PC-9 (cell line): ENCODE measurements around the gene PGBD5.

ENCODE experiments used
- CTCF ChIP-seq: fragments of 200-600 bp; sonication (generic); conservative IDR thresholded peaks from 2 replicates; pipeline ENCODE4 v1.6.1; 2017; ENCODE audit warnings: mixed run types, antibody characterized with exemption, mild to moderate bottlenecking, moderate library complexity
- EZH2 ChIP-seq: fragments of 200-600 bp; sonication (generic); IDR thresholded peaks from 2 replicates; pipeline ENCODE4 v1.8.0; 2017; ENCODE audit warnings: antibody characterized with exemption, low read depth

GRCh38 chr1:230415405-230416132 is 10.6 kb downstream of the PGBD5 start:
- TF ChIP-seq EZH2, result no peak
- no peak for TF ChIP-seq CTCF
